Ramos (cell line): ENCODE measurements around the gene CAMK2B.

Experiments
- in situ Hi-C: fragments of 300-500 bp; cut with MboI; formaldehyde crosslinking; loops from one replicate; pipeline ENCODE4 v1.14.3; 2022; ENCODE audit warnings: low sequenced_read_pairs; ENCODE audit not compliant: unreplicated experiment

Gene CAMK2B

DNA sequence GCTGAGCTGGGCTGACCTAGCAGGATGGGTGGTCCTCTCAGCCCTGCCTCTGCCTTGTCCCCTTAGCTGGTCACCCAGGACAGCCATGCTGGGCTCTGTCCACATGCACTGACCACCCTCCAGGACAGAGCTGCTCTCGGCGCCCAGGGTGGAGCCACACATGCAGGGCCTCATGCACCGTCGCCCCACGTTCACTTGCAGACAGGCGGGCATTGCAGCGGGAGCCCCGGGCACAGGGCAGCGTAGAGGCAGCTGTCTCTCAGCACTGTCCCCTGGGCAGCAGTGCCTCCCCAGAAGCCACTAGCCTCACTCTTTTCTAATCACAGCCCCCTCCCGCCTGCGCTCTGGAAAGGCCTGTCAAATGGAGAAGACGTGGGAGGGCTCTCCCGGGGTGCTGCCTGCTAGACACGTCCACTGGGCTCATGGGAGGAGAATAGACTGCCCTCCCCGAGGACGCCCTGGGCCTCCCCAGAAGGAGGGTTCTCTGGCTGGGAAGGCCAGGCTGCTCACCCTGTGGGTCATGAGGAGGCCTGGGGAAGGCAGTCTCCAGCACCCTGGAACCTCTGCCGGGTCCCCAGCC, 87.2 kb downstream of the CAMK2B start:
- in situ Hi-C loops, result no loop called here

DNA sequence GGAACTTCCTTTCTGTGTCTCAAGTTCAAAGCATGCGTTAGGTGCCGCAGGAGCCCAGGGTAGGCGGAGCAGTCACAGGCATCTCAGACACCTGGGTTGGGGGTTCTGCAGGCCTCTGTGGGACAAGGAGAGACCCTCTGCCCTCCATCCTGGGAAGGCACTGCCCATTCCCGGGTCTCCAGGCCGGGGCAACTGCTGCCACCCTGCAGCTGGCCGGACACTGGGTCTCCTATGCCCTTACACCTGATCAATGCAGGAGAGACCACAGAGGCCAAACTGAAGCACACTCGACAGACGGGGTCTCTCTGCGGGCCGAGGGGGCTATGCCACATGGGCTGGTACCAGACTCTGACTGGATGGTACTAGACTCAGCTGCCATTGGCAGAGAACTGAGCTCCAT, 87.7 kb downstream of the CAMK2B start:
- in situ Hi-C loops, result no loop called here

DNA sequence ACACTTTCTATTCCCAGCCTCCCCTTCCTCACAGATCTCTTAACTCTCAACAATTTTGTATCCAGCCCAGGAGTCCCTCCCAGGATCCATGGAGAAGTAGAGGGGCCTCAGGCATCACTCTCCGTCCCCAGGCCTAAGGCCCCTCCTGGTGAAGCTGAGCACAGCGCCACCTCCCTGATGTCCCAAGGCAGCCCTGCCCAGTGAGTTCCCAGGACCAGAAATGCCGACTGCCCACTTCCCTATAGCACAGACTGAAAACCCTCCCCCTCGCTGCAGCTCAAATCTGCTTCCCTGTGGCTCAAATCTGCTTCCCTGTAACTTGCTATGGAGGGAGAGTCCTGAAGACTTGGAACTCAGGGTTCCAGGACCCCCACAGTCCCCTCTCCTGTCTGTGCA, 89.1 kb downstream of the CAMK2B start:
- in situ Hi-C loops, result no loop called here

DNA sequence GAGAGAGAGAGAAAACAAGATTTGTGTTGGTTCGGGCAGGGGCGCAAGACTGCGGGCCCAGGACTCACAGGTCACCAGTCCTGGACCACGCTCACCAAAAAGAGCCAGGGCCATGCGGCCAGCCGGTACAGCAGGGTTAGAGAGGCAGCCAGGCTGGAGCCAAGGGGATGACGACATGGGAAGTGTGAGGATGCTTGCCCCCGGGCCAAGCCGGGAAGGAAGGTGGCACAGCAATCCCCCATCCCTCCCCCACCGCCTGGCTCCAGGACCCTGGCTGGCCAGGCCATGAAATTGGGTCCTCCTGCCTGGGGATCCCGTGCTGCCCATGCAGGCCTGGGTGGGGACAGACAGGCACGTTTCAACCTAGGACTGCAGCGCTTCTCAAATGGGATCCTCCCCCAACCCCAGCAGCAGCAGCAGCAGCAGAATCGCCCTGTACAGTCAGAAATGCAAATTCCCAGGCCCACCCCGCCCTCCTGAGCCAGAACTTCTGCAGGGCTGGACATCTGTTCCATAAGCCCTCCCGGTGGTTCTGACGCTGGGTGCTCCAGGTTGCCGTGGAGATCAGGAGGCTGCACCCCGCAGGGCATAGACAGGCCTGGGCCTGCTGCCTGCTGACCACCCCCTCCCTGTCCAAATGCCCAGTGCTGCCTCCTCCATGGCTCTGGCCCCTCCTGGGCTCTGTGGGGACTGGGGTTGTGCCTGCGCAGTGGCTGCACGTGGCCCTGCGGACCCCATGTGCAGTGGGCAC, 89.6 kb downstream of the CAMK2B start:
- in situ Hi-C loops, result no loop called here

DNA sequence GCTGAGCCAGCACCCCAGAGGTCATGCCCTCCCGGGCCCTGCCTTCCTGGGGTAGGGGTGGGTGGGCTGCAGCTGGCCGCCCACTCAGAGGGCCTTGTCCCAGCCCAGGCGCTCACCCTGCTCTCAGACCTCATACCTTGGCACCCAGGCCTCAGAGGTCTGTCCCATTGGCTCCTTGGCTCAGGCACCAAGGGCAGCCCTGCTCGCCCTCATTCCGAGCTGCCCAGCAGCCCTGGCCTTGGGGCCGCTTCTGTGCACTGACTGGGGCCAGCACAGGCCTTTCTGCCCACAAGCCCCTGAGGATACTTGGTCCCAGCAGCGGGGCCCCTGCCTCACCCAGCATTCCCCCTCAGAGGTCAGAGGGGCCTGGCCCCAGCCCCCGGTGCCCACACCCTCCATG, 90.3 kb downstream of the CAMK2B start:
- in situ Hi-C loops, result no loop called here

GRCh38 chr7:44232901-44233715, 92.3 kb downstream of the CAMK2B start:
- in situ Hi-C loops, result no loop called here

DNA sequence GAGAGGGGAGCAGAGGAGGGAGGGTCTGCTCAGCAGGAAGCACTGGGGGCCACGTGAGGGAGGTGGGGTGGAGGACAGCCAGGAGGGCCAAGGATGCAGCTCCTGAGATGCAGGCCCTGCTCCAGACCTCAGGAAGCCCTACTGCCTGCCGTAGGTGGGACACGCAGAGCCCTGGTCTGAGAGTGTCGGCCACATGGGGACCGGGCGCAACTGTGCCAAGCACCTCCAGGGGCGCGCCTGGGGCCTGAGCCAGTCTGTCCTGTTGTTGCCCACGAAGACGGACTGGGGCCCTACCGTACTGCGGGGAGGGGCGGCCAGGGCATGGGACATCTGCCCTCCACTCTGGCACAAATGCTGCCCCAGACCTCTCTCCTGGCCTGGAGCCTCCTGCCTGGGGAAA, 93.0 kb downstream of the CAMK2B start:
- in situ Hi-C loops, result no loop called here

DNA sequence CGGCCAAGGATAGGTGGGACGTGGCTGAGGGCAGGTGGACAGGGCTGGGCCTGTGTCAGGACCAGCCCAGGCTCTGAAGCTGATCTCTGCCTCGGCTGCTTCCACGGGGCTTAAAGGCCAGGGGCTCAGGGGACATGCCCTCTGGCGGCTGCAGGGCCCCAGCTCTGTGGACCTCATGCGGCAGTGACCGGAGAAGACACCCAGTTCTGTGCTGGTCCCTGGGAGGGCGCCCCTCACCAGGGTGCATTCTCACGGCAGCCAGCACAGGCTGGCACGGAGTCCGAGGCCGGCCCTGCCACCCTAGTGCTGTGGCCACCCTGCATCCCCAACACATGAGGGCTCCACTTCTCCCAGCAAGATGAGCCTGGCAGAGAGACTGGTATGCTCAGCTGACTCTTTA, 94.3 kb downstream of the CAMK2B start:
- in situ Hi-C loops, result no loop called here

GRCh38 chr7:44230286-44230685, 95.1 kb downstream of the CAMK2B start:
- in situ Hi-C loops, result no loop called here

DNA sequence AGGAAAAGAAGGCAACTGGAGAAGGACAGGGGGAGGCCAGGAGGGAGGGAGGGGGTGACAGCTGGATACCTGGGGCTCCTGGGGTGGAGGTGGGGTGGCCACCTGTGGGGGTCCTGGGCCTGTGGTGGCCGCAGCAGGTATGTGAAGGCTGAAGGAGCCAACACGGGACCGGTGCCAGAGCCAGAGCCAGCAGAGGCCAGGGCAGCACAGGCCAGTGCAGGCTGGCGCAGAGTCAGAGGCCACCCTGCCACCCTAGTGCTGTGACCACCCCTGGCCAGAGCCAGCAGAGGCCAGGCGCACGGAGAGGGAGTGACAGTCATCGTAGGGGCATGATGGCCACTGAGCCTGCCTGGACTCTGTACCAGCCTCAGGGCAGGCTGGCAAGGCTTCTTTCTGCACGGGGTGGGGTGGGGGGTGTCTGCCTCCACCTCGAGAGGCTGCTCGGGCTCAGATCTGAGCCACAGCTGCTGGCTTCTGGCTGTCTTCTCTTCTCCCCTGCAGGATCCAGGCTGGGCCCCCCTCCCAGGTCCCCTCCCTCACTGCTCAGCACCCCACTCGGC, 95.8 kb downstream of the CAMK2B start:
- in situ Hi-C loops, result no loop called here

GRCh38 chr7:44228571-44229350, 96.6 kb downstream of the CAMK2B start:
- in situ Hi-C loops, result no loop called here

DNA sequence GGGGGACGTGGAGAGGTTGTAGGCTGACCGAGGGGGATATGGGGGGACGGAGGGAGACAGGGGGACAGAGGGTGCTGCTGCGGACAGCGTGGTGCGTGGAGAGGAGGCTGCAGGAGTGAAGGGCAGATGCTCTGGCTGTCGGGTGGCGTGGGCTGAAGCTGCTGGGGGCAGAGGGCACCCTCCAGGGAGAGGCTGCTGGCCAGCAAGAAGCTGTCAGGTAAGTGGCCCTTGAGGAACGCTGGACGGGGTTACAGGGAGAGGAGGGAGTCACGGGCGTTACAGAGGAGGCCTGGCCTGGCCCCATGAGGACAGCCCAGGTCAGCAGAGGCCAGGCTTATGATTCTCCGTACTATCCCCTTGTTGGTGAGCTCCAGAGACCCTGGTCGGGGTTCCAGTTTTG, 97.5 kb downstream of the CAMK2B start:
- in situ Hi-C loops, result no loop called here

GRCh38 chr7:44226396-44226753, 99.0 kb downstream of the CAMK2B start:
- in situ Hi-C loops, result no loop called here

DNA sequence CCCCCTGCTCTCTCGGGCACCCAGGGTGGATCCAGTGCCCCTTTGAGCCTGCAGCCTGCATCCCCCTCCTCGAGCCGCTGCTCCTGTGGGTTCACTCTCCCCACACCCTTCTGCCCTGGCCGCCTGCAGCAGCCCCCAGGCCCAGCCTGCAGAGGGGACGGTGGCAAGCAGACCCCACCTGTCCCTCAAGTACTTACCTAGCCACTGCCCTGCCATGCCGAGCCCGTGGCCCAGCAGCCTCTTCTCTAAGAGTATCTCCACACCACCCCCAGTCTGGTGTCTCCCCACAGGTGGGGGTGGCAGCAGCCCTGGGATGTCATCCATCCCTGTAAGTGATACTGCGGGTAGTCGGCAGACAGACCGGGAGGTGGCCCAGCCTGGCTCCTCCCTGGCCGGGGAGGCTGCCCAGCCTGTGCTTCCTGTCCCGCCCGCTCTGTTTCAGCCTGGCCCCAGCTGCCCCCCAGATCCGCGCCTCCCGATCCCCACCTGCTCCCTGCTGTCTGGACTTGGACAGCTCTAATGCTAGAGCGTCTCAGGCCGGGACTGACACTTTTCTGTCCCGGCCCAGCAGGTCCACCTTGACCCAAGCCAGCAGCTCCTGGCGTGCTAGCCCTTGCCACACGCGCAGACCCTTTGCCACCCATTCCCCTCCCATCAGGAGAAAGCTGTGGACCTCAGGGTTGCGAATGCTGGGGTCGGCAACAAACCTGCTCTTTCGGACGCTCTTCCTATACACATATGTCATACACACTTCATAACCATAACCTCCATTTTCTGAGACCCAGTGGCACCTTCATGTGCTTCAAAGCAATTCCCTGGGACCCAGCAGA, 99.6 kb downstream of the CAMK2B start:
- in situ Hi-C loops, result no loop called here

- in situ Hi-C loops, result no loop called here
Measured at GRCh38 chr7:44224974-44225565, 100.3 kb downstream of the CAMK2B start.

DNA sequence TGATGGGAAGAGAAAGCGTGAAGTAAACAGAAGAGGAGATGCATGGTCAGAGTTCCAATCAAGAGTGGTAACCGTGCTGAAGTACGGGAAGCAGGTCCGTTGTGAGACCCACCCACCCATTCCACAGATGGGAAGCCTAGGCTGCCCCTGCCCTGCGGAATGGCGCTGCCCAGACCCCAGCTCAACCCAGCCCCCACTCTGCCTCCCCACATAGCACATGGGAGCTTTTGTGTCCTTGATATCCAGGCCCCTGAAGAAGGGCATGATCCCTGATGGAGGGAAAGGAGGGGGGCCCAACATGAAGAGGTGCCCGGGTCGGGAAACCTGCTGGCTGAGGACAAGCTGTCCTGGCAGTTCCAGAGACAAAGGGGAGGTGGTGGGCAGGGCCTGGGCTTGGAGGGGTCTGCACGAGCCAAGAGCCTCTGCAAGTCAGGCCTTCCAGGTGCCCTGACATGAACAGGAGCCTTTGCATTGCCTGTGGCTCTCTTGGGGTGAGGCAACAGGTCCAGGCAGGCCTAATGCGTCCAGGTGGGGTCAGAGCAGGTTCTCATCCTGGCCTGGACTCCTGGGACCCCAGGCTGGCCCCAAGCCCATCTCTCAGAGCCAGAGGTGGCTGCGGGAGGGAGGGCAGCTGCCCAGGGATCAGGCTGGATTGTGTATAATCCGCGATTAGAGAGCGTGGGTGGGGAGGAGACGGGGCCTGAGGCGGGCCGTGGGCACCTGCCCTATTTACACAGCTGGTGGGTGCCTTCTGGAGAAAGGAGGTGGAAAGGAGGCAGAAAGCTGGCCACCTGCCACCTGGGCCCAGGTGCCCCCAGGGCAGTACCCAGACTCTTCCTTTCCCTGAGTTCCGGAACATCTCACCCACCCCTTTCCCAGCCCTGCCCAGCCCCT, 101.1 kb downstream of the CAMK2B start:
- in situ Hi-C loops, result no loop called here

- in situ Hi-C loops, result no loop called here
Measured at GRCh38 chr7:44223362-44224079, 101.9 kb downstream of the CAMK2B start.
